Endothelial cell of umbilical vein (primary cell): ENCODE data around the gene OSBPL10. TPM values are rescaled to one million over a fixed set of nuclear protein-coding genes. Genes with fewer than 3 reads are reported as not detected.

ENCODE experiments used
- BruUV-seq: library from RNA; stranded (reverse); fragments of 400-500 nt; replicated peaks from 2 replicates; lab custom pipeline; 2021; lab: Mats Ljungman, UMichigan
- CTCF ChIA-PET: fragments of 300-600, 350-600 bp; sonication (Branson Sonifier 250); formaldehyde crosslinking; loops from one replicate; lab custom pipeline; 2021; ENCODE audit warnings: antibody characterized with exemption, inconsistent platforms; lab: Charles Lee
- POLR2A ChIA-PET: fragments of 300-600, 350-600 bp; sonication (Branson Sonifier 250); formaldehyde crosslinking; loops from one replicate; lab custom pipeline; 2021; ENCODE audit warnings: antibody characterized with exemption, inconsistent platforms; lab: Charles Lee
- DNase-seq: peaks from one replicate; pipeline ENCODE4 v3.0.0-alpha.2; 2011; ENCODE audit warnings: low read depth, low spot score
- FAIRE-seq: peaks from 2 replicates; lab custom pipeline; 2011; peaks lifted over from hg19 to GRCh38; lab: Jason Lieb, UNC
- H2AFZ ChIP-seq: 2 replicates; pipeline ENCODE4 v1.6.0; 2012; ENCODE audit warnings: low read depth, low read length, control low read depth, inconsistent platforms
- H3K27ac ChIP-seq: 2 replicates; pipeline ENCODE4 v1.5.1; 2011; ENCODE audit warnings: low read depth, mild to moderate bottlenecking, control low read depth, low read length, moderate library complexity; ENCODE audit not compliant: insufficient read depth
- H3K27me3 ChIP-seq, 2 experiments: 2 replicates each; pipeline versions ENCODE4 v1.6.0 to v1.6.1; 2011; ENCODE audit warnings: low read length in 2 of 2, mixed read lengths in 1 of 2; ENCODE audit not compliant: control insufficient read depth in 2 of 2, insufficient read depth in 2 of 2
- H3K36me3 ChIP-seq, 2 experiments: 2 replicates in 1 of 2; 3 replicates in 1 of 2; pipeline ENCODE4 v1.5.1; 2011; ENCODE audit warnings: low read length in 2 of 2, mild to moderate bottlenecking in 1 of 2, moderate library complexity in 1 of 2; ENCODE audit not compliant: control insufficient read depth in 2 of 2, insufficient read depth in 2 of 2; ENCODE audit errors: extremely low read depth in 1 of 2
- H3K4me1 ChIP-seq: 3 replicates; pipeline ENCODE4 v1.5.1; 2011; ENCODE audit warnings: mild to moderate bottlenecking, low read length; ENCODE audit not compliant: control insufficient read depth, insufficient read depth; ENCODE audit errors: extremely low read depth
- H3K4me2 ChIP-seq: 2 replicates; pipeline ENCODE4 v1.6.1; 2011; ENCODE audit warnings: low read length, control low read depth, mixed read lengths; ENCODE audit not compliant: insufficient read depth
- H3K4me3 ChIP-seq, 3 experiments: fragments of 200-600 bp in 1 of 3; sonication (generic), shearing (Covaris generic) in 1 of 3; replicated peaks in 1 of 3; 2 replicates each; pipeline ENCODE4 v1.5.1; 2011 to 2016; ENCODE audit warnings: control low read depth in 3 of 3, low read length in 3 of 3, mild to moderate bottlenecking in 2 of 3, inconsistent platforms in 1 of 3, low read depth in 1 of 3, moderate library complexity in 1 of 3; ENCODE audit not compliant: insufficient read depth in 1 of 3
- H3K79me2 ChIP-seq: 2 replicates; pipeline ENCODE4 v1.6.0; 2012; ENCODE audit warnings: low read length, inconsistent platforms; ENCODE audit not compliant: control insufficient read depth, insufficient read depth
- H3K9ac ChIP-seq: replicated peaks from 2 replicates; pipeline ENCODE3; 2011; ENCODE audit warnings: low read length, control low read depth; ENCODE audit not compliant: insufficient read depth; ENCODE audit errors: extremely low read depth
- H3K9me1 ChIP-seq: replicated peaks from 3 replicates; pipeline ENCODE4 v1.6.0; 2011; ENCODE audit warnings: mild to moderate bottlenecking, low read length; ENCODE audit not compliant: control insufficient read depth, insufficient read depth; ENCODE audit errors: extremely low read depth
- H3K9me3 ChIP-seq: replicated peaks from 2 replicates; pipeline ENCODE4 v1.5.1; 2012; ENCODE audit warnings: low read length, inconsistent platforms; ENCODE audit not compliant: control insufficient read depth, insufficient read depth
- H4K20me1 ChIP-seq: replicated peaks from 2 replicates; pipeline ENCODE3; 2011; ENCODE audit warnings: mild to moderate bottlenecking, low read length; ENCODE audit not compliant: control insufficient read depth, insufficient read depth; ENCODE audit errors: extremely low read depth
- CTCF ChIP-seq, 2 donors: IDR thresholded peaks; 1 replicate in 1 of 2; 2 replicates in 1 of 2; pipeline ENCODE4 v1.5.1; 2011; ENCODE audit warnings: low read length in 2 of 2, mild to moderate bottlenecking in 2 of 2, moderate library complexity in 2 of 2, control low read depth in 1 of 2, inconsistent platforms in 1 of 2, low read depth in 1 of 2; ENCODE audit not compliant: insufficient read depth in 1 of 2; ENCODE audit errors: extremely low read depth in 1 of 2
- EZH2 ChIP-seq: IDR thresholded peaks from 2 replicates; pipeline ENCODE4 v1.6.1; 2012; ENCODE audit warnings: borderline replicate concordance, low read depth, mild to moderate bottlenecking, moderate library complexity, low read length, inconsistent platforms; ENCODE audit not compliant: severe bottlenecking
- FOS ChIP-seq: IDR thresholded peaks from 2 replicates; pipeline ENCODE4 v1.6.1; 2011; ENCODE audit warnings: mild to moderate bottlenecking, low read length, moderate library complexity, borderline replicate concordance; ENCODE audit not compliant: insufficient read depth
- GATA2 ChIP-seq: IDR thresholded peaks from 2 replicates; pipeline ENCODE4 v1.7.0; 2011; ENCODE audit warnings: low read depth, mild to moderate bottlenecking, moderate library complexity, mixed read lengths, low read length; ENCODE audit not compliant: insufficient read length, insufficient read depth
- JUN ChIP-seq: IDR thresholded peaks from 2 replicates; pipeline ENCODE4 v1.6.1; 2011; ENCODE audit warnings: borderline replicate concordance, low read depth; ENCODE audit not compliant: insufficient read length, insufficient read depth
- MYC ChIP-seq: IDR thresholded peaks from one replicate; pipeline ENCODE4 v1.6.1; 2011; ENCODE audit warnings: mild to moderate bottlenecking, low read depth, low read length
- POLR2A ChIP-seq: IDR thresholded peaks from 2 replicates; pipeline ENCODE4 v1.6.1; 2012; ENCODE audit warnings: low read depth, mild to moderate bottlenecking, control low read depth, low read length
- POLR2AphosphoS5 ChIP-seq: IDR thresholded peaks from 2 replicates; pipeline ENCODE4 v1.6.1; 2012; ENCODE audit warnings: low read depth, mild to moderate bottlenecking, control low read depth, low read length, moderate library complexity; ENCODE audit not compliant: insufficient read depth
- dilution Hi-C: fragments of 300-500 bp; cut with MboI; formaldehyde crosslinking; loops from one replicate; pipeline ENCODE4 v1.15.0; 2019; ENCODE audit warnings: low sequenced_read_pairs; ENCODE audit not compliant: extremely low pct_ligation_motif_present
- intact Hi-C: fragments of 100-400 bp; cut with micrococcal nuclease; formaldehyde crosslinking; loops from one replicate; pipeline ENCODE4 v1.10.0; 2022
- polyA plus RNA-seq, 4 experiments: library from polyadenylated mRNA; depleted of rRNA in 3 of 4; stranded (reverse) in 3 of 4; unstranded in 1 of 4; fragments of >200 nt; gene quantifications; 2 replicates each; pipeline versions ENCODE4 v1.2.1 to v1.2.3, GENCODE V29; 2011 to 2012; ENCODE audit warnings: missing spikeins in 1 of 4
- total RNA-seq: library from RNA; stranded (reverse); gene quantifications from 2 replicates; pipeline ENCODE4 v1.2.3, GENCODE V29; 2021
- TF ChIP-seq, protein P1 (sequence below): IDR thresholded peaks from 2 replicates; pipeline ENCODE4 v1.6.1; 2011; ENCODE audit not compliant: insufficient read depth, insufficient read length

OSBPL10 gene
- total and polyA plus RNA-seq, 2 donors (not counting 3 experiments of a cell fraction or from before 2014, with no cell fraction given), result 10.8 to 47.6 TPM

DNA sequence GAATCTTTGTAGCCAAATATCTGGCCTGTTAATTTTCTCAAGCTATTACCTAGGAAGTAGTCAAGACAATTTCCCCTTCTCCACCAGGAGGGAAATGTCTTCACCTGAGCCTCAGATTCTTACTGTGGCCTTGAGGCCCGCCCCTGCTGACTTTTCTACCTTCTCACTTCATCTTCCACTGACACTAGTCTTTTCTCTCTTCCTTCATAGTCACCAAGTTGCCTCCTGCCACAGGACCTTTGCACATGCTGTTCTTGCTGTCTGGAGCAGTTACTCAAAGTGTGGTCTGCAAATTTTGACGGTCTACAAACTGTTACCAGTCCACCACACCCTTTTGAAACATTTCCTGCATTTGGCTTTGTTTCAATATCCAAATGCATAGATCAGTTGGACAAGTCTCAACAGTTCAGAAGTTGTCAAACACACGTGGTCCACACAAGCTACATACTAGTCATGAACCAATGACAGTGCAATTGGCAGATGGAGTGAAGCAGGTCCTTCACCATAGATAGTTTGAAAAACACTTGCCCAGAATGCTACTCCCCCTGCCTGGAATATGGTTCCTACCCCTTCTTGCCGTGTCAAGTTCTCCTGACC lies 100.5 kb downstream of the OSBPL10 start:
- Histone ChIP-seq H3K36me3 (no peaks in the 10 kb centered on the region), H3K9me3 (no peaks in the 10 kb centered on the region), H4K20me1 (no peaks in the 10 kb centered on the region), H2AFZ (no peak overlapping the region), H3K27me3 (no peaks in the 10 kb centered on the region), H3K27ac (no peak overlapping the region), H3K79me2 (no peaks in the 10 kb centered on the region), H3K4me1 (peaks cover 6% of the 10 kb centered on the region), H3K4me2 (no peak overlapping the region), H3K9me1 (no peaks in the 10 kb centered on the region), H3K4me3 (no peak overlapping the region), H3K9ac (no peak overlapping the region)
- intact Hi-C loops, result no loop called here
- ChIA-PET CTCF (no interaction called here), POLR2A (no interaction called here)
- BruUV-seq, result no TSS peak
- dilution Hi-C loops, result no loop called here
- TF ChIP-seq, protein P1, sequence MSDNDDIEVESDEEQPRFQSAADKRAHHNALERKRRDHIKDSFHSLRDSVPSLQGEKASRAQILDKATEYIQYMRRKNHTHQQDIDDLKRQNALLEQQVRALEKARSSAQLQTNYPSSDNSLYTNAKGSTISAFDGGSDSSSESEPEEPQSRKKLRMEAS, result no peak
- TF ChIP-seq EZH2, result no peak
- TF ChIP-seq MYC, result no peak
- TF ChIP-seq FOS, result no peak
- TF ChIP-seq CTCF (IDR thresholded peaks at IDR 0.05; ENCODE audit: extremely low read depth in 1 of 2, insufficient read depth in 1 of 2, low read depth in 1 of 2, low read length in 2 of 2), result no peak
- no peak for TF ChIP-seq POLR2AphosphoS5
- no peak for TF ChIP-seq JUN
- TF ChIP-seq GATA2, result no peak
- TF ChIP-seq POLR2A, result no peak
- FAIRE-seq, result no peak
- DNase-seq, result no peak
